ENCODE results near the gene EXOSC6. TPM values are rescaled to one million over a fixed set of nuclear protein-coding genes. Genes with fewer than 3 reads are reported as not detected.
"Not testable (repeated sequence)": the region's sequence is repeated elsewhere in the genome, so short reads cannot be mapped to it uniquely, and the experiment has no call there.

Gene EXOSC6
- total RNA-seq, 2 donors from 2014 or later: 19.2 to 21.8 TPM

- peaks cover 21 to 31% of the 10 kb centered on the region in 2 donors for H3K36me3 ChIP-seq (replicated peaks in 1 of 2; ENCODE audit: insufficient read depth in 1 of 2, low read depth in 2 of 2)
- ATAC-seq (no peak), DNase-seq (no peak)
- H3K4me1 ChIP-seq: peaks cover 19% of the 10 kb centered on the region
- 77 to 92% methylated on average over 19 to 21 of the region's 21 CpGs for WGBS, 2 donors
- H3K27me3 ChIP-seq: no peaks in the 10 kb centered on the region
- no peaks in the 10 kb centered on the region for H3K9me3 ChIP-seq
- no peak overlapping the region for H3K27ac ChIP-seq
- TF ChIP-seq, protein P1, sequence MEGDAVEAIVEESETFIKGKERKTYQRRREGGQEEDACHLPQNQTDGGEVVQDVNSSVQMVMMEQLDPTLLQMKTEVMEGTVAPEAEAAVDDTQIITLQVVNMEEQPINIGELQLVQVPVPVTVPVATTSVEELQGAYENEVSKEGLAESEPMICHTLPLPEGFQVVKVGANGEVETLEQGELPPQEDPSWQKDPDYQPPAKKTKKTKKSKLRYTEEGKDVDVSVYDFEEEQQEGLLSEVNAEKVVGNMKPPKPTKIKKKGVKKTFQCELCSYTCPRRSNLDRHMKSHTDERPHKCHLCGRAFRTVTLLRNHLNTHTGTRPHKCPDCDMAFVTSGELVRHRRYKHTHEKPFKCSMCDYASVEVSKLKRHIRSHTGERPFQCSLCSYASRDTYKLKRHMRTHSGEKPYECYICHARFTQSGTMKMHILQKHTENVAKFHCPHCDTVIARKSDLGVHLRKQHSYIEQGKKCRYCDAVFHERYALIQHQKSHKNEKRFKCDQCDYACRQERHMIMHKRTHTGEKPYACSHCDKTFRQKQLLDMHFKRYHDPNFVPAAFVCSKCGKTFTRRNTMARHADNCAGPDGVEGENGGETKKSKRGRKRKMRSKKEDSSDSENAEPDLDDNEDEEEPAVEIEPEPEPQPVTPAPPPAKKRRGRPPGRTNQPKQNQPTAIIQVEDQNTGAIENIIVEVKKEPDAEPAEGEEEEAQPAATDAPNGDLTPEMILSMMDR (IDR thresholded peaks at IDR 0.05): no peak
- no peak for TF ChIP-seq POLR2A (IDR thresholded peaks at IDR 0.05)
- no peak overlapping the region for H3K4me3 ChIP-seq
- intact Hi-C loops (cut with DNase I): no loop called here
Measured at GRCh38 chr16:70252355-70252988, 732 bp upstream of the EXOSC6 start.

DNA sequence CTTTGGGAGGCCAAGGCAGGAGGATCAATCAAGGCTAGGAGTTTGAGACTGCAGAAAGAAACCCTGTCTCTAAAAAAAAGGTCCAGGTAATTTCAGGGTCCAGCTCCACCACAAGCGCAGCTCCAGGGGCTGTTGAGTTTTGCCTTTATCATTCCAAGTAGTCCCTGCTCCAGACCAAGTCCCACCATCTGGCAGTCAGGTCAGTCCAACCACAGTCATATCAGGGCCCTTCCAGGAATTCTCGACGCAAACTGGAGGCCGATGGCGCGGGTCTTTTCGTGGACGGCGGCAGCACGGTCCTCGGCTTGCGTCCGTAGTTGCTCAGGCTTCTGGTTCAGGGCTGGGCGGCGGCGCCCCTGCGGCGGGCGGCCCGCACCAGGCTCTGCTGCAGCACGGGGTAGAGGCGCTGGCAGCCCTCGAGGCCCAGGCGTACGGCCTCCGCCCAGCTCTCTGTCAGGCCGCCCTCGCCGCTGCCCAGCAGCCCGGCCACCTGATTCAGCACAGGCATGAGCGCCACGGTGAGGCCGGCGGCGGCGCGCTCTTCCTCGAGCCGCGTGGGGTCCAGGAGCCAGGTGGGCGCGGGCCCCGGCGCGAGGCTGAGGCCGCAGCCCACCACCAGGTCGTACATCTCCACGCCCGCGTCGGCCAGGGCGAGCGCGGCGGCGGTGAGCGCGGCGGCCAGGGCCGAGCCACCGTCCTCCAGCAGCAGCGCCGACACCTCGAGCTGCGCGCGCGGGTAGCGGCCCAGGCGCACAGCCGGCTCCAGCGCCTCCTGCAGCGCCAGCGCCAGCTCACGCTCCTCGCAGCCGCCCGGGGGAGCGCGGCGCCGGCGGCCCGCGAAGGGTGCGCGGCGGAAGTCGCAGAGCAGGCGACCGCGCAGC, 752 bp downstream of the EXOSC6 start:
- H3K36me3 ChIP-seq (replicated peaks in 1 of 2; ENCODE audit: insufficient read depth in 1 of 2, low read depth in 2 of 2): peaks cover 19 to 23% of the 10 kb centered on the region in 2 donors
- DNase-seq (peak; percentile 33 to 62 (median 42)), ATAC-seq (peak; percentile 61)
- H3K4me3 ChIP-seq: peak overlapping the region in 1 of 2 donors; percentile 62
- H3K27me3 ChIP-seq: no peaks in the 10 kb centered on the region
- intact Hi-C loops (cut with DNase I): no loop called here
- no peak for TF ChIP-seq POLR2A (IDR thresholded peaks at IDR 0.05)
- TF ChIP-seq, protein P1 (IDR thresholded peaks at IDR 0.05): peak in 2 of 7 experiments; percentile 1 to 17
- H3K9me3 ChIP-seq: no peaks in the 10 kb centered on the region
- peaks cover 19% of the 10 kb centered on the region for H3K4me1 ChIP-seq
- 1 to 7% methylated on average over 10 to 60 of the region's 92 CpGs for WGBS, 2 donors
- peak overlapping the region; percentile 76 to 93 (median 85) for H3K27ac ChIP-seq

DNA sequence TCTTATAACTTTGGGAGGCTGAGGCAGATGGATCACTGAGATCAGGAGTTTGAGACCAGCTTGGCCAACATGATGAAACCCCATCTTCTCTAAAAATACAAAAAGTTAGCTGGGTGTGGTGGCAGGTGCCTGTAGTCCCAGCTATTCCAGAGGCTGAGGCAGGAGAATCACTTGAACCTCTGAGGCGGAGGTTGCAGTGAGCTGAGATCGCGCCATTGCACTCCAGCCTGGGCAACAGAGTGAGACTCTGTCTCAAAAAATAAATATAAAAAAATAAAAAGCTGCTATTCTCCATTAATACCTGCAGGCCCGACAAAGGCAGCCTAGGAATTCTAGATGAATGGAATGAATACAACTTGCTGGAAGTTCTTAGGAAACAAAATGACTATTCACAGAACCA, 2.0 kb downstream of the EXOSC6 start:
- Histone ChIP-seq H3K4me1 (peaks cover 19% of the 10 kb centered on the region), H3K36me3 (replicated peaks in 1 of 2; ENCODE audit: insufficient read depth in 1 of 2, low read depth in 2 of 2) (peaks cover 7 to 16% of the 10 kb centered on the region in 2 donors), H3K27ac (peak overlapping the region in 1 of 4 donors; percentile 93)
- DNase-seq; H3K27me3 ChIP-seq; H3K4me3 ChIP-seq; ATAC-seq; intact Hi-C loops (cut with DNase I); H3K9me3 ChIP-seq: not testable (repeated sequence)
- WGBS, 2 donors: 70 to 87% methylated on average over 4 of the region's 4 CpGs

DNA sequence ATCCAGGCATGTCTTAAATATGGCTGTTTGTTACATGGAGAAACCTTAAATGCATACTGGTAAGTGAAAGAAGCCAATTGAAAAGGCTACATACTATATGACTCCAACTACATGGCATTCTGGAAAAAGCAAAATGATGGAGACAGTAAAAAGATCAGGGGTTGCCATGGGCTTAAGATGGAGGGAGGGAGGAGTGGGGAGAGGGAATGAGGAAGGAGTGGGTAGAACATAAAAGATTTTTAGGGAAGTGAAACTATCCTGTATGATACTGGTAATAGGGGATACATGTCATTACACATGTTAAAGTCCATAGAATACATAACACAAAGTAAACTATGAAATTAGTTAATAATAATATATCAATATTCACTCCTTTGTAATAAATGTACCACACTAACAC, 13.0 kb downstream of the EXOSC6 start:
- H3K9me3 ChIP-seq; H3K4me1 ChIP-seq; DNase-seq; intact Hi-C loops (cut with DNase I); H3K27ac ChIP-seq; H3K27me3 ChIP-seq; ATAC-seq; H3K36me3 ChIP-seq (replicated peaks in 1 of 2; ENCODE audit: insufficient read depth in 1 of 2, low read depth in 2 of 2); H3K4me3 ChIP-seq: not testable (repeated sequence)

DNA sequence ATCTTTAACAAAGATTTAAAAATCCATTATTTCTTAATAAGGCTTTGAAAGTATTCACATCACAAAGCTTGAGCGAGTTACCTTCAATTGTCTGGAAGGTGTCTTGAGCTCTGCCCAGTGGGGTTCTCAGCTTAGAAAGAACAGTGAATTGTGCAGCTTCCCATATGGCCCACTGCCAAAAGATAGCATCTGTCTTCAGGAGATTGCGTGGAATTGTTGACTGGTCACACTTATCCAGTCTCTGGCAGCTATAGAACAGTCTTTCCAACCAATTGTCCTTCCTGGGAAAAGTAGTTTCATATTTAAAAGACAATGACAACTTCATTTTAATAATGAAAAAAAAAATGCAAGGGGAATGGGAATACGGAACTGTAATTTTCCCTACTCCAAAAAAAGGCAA, 19.9 kb downstream of the EXOSC6 start:
- H3K4me1 ChIP-seq; H3K4me3 ChIP-seq; H3K27ac ChIP-seq; H3K27me3 ChIP-seq; intact Hi-C loops (cut with DNase I); ATAC-seq; H3K36me3 ChIP-seq (replicated peaks in 1 of 2; ENCODE audit: insufficient read depth in 1 of 2, low read depth in 2 of 2); DNase-seq; H3K9me3 ChIP-seq: not testable (repeated sequence)
- WGBS, 2 donors: 56 to 74% methylated on average over 3 of the region's 3 CpGs

DNA sequence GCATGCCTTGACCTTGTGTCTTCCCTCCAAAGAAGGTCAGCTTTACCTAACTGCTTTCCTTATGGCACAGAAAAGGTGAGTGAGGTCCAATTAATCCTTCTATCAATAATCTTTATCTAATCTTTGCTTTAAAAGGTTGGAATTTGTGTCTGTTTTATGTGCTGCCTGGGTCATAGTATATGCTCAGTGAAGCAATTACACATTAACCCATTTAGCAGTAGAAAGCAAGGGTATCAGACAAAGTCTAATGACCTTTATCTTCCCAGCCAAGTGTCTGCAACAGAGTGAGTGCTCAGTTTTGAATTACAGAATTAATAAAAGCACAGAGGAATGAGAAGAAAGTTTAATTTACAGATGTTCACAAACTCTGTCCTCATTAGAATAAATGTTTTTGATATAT, 25.7 kb downstream of the EXOSC6 start:
- DNase-seq; H3K4me3 ChIP-seq; H3K36me3 ChIP-seq (replicated peaks in 1 of 2; ENCODE audit: insufficient read depth in 1 of 2, low read depth in 2 of 2); H3K27ac ChIP-seq; ATAC-seq; H3K9me3 ChIP-seq; intact Hi-C loops (cut with DNase I); H3K4me1 ChIP-seq; H3K27me3 ChIP-seq: not testable (repeated sequence)

GRCh38 chr16:70225430-70225829, 26.3 kb downstream of the EXOSC6 start:
- WGBS, 2 donors: 94 to 95% methylated on average over 4 of the region's 4 CpGs
- H3K4me1 ChIP-seq; H3K27me3 ChIP-seq; H3K36me3 ChIP-seq (replicated peaks in 1 of 2; ENCODE audit: insufficient read depth in 1 of 2, low read depth in 2 of 2); DNase-seq; H3K27ac ChIP-seq; H3K9me3 ChIP-seq; intact Hi-C loops (cut with DNase I); ATAC-seq; H3K4me3 ChIP-seq: not testable (repeated sequence)

- ATAC-seq; H3K4me1 ChIP-seq; intact Hi-C loops (cut with DNase I); H3K9me3 ChIP-seq; H3K27ac ChIP-seq; H3K27me3 ChIP-seq; H3K4me3 ChIP-seq; DNase-seq; H3K36me3 ChIP-seq (replicated peaks in 1 of 2; ENCODE audit: insufficient read depth in 1 of 2, low read depth in 2 of 2): not testable (repeated sequence)
- WGBS, 2 donors: 95 to 96% methylated on average over 4 to 12 of the region's 24 CpGs
Measured at GRCh38 chr16:70224645-70225044, 27.1 kb downstream of the EXOSC6 start.

GRCh38 chr16:70223971-70224513, 27.7 kb downstream of the EXOSC6 start:
- intact Hi-C loops (cut with DNase I); H3K36me3 ChIP-seq (replicated peaks in 1 of 2; ENCODE audit: insufficient read depth in 1 of 2, low read depth in 2 of 2); H3K9me3 ChIP-seq; H3K4me1 ChIP-seq; DNase-seq; ATAC-seq; H3K27ac ChIP-seq; H3K27me3 ChIP-seq; H3K4me3 ChIP-seq: not testable (repeated sequence)
- 33 to 69% methylated on average over 1 of the region's 3 CpGs for WGBS, 2 donors
